ENCODE results near the gene ZCCHC14. TPM values are rescaled to one million over a fixed set of nuclear protein-coding genes. Genes with fewer than 3 reads are reported as not detected.

Gene ZCCHC14
- total RNA-seq, 1 donor from 2014 or later = 19.0 TPM

- TF ChIP-seq CTCF (IDR thresholded peaks at IDR 0.05; ENCODE audit: insufficient read depth, low read depth, low read length) = no peak
- no peak for TF ChIP-seq EZH2 (IDR thresholded peaks at IDR 0.05; ENCODE audit: insufficient read depth, low read length)
- peaks cover 17% of the 10 kb centered on the region for H3K4me1 Mint-ChIP-seq (ENCODE audit: low read depth, unreplicated experiment)
- H3K27me3 Mint-ChIP-seq (ENCODE audit: low read depth, unreplicated experiment) = no peaks in the 10 kb centered on the region
- no peak overlapping the region for H3K9ac ChIP-seq (ENCODE audit: low read length)
- no peak overlapping the region for H3K27ac Mint-ChIP-seq (ENCODE audit: unreplicated experiment)
- no peaks in the 10 kb centered on the region for H3K27me3 ChIP-seq (ENCODE audit: insufficient read depth, low read length)
- peaks cover 85% of the 10 kb centered on the region for H4K20me1 ChIP-seq (ENCODE audit: insufficient read depth, low read length)
- no peak for DNase-seq (ENCODE audit: low read depth)
- no peak overlapping the region for H2AFZ ChIP-seq (ENCODE audit: low read depth, low read length)
- H3K9me3 Mint-ChIP-seq (ENCODE audit: unreplicated experiment) = no peaks in the 10 kb centered on the region
- no peaks in the 10 kb centered on the region for H3K36me3 ChIP-seq (ENCODE audit: insufficient read depth, low read length)
- FAIRE-seq = no peak
- no peak overlapping the region for H3K4me2 ChIP-seq (ENCODE audit: low read length)
- H3K79me2 ChIP-seq (ENCODE audit: insufficient read depth, low read length) = peaks cover 88% of the 10 kb centered on the region
- no peaks in the 10 kb centered on the region for H3K9me3 ChIP-seq (ENCODE audit: insufficient read depth, low read depth, low read length)
- H3K4me3 Mint-ChIP-seq (ENCODE audit: unreplicated experiment) = no peak overlapping the region
- H3K4me1 ChIP-seq (ENCODE audit: insufficient read depth, low read length) = no peaks in the 10 kb centered on the region
- H3K36me3 Mint-ChIP-seq (ENCODE audit: low read depth, unreplicated experiment) = peaks cover 12% of the 10 kb centered on the region
- H3K27ac ChIP-seq (ENCODE audit: low read depth, low read length) = no peak overlapping the region
- no peak overlapping the region for H3K4me3 ChIP-seq (ENCODE audit: insufficient read depth, low read depth, low read length)
These were observed 18.2 kb downstream of the ZCCHC14 start for GRCh38 chr16:87474566-87474996.

GRCh38 chr16:87474017-87474416 is 18.8 kb downstream of the ZCCHC14 start:
- Mint-ChIP-seq H3K27me3 (ENCODE audit: low read depth, unreplicated experiment) (no peaks in the 10 kb centered on the region), H3K27ac (ENCODE audit: unreplicated experiment) (no peak overlapping the region), H3K9me3 (ENCODE audit: unreplicated experiment) (no peaks in the 10 kb centered on the region), H3K4me1 (ENCODE audit: low read depth, unreplicated experiment) (peaks cover 17% of the 10 kb centered on the region), H3K36me3 (ENCODE audit: low read depth, unreplicated experiment) (peaks cover 10% of the 10 kb centered on the region), H3K4me3 (ENCODE audit: unreplicated experiment) (no peak overlapping the region)
- DNase-seq (ENCODE audit: low read depth) (no peak), FAIRE-seq (no peak)
- Histone ChIP-seq H3K4me3 (ENCODE audit: insufficient read depth, low read depth, low read length) (no peak overlapping the region), H3K4me1 (ENCODE audit: insufficient read depth, low read length) (no peaks in the 10 kb centered on the region), H4K20me1 (ENCODE audit: insufficient read depth, low read length) (peaks cover 88% of the 10 kb centered on the region), H3K36me3 (ENCODE audit: insufficient read depth, low read length) (no peaks in the 10 kb centered on the region), H3K9me3 (ENCODE audit: insufficient read depth, low read depth, low read length) (no peaks in the 10 kb centered on the region), H3K4me2 (ENCODE audit: low read length) (no peak overlapping the region), H3K27me3 (ENCODE audit: insufficient read depth, low read length) (no peaks in the 10 kb centered on the region), H3K27ac (ENCODE audit: low read depth, low read length) (no peak overlapping the region), H3K9ac (ENCODE audit: low read length) (no peak overlapping the region), H2AFZ (ENCODE audit: low read depth, low read length) (no peak overlapping the region), H3K79me2 (ENCODE audit: insufficient read depth, low read length) (peaks cover 89% of the 10 kb centered on the region)
- no peak for TF ChIP-seq CTCF (IDR thresholded peaks at IDR 0.05; ENCODE audit: insufficient read depth, low read depth, low read length)
- no peak for TF ChIP-seq EZH2 (IDR thresholded peaks at IDR 0.05; ENCODE audit: insufficient read depth, low read length)

- Histone ChIP-seq H2AFZ (ENCODE audit: low read depth, low read length) (no peak overlapping the region), H3K79me2 (ENCODE audit: insufficient read depth, low read length) (peaks cover 94% of the 10 kb centered on the region), H3K27me3 (ENCODE audit: insufficient read depth, low read length) (no peaks in the 10 kb centered on the region), H3K4me3 (ENCODE audit: insufficient read depth, low read depth, low read length) (no peak overlapping the region), H4K20me1 (ENCODE audit: insufficient read depth, low read length) (peaks cover 92% of the 10 kb centered on the region), H3K9ac (ENCODE audit: low read length) (no peak overlapping the region), H3K36me3 (ENCODE audit: insufficient read depth, low read length) (no peaks in the 10 kb centered on the region), H3K27ac (ENCODE audit: low read depth, low read length) (no peak overlapping the region), H3K4me2 (ENCODE audit: low read length) (no peak overlapping the region), H3K9me3 (ENCODE audit: insufficient read depth, low read depth, low read length) (no peaks in the 10 kb centered on the region), H3K4me1 (ENCODE audit: insufficient read depth, low read length) (no peaks in the 10 kb centered on the region)
- no peak for FAIRE-seq
- TF ChIP-seq EZH2 (IDR thresholded peaks at IDR 0.05; ENCODE audit: insufficient read depth, low read length) = no peak
- TF ChIP-seq CTCF (IDR thresholded peaks at IDR 0.05; ENCODE audit: insufficient read depth, low read depth, low read length) = no peak
- Mint-ChIP-seq H3K27ac (ENCODE audit: unreplicated experiment) (no peak overlapping the region), H3K27me3 (ENCODE audit: low read depth, unreplicated experiment) (no peaks in the 10 kb centered on the region), H3K36me3 (ENCODE audit: low read depth, unreplicated experiment) (peaks cover 8% of the 10 kb centered on the region), H3K4me1 (ENCODE audit: low read depth, unreplicated experiment) (peaks cover 17% of the 10 kb centered on the region), H3K4me3 (ENCODE audit: unreplicated experiment) (no peak overlapping the region), H3K9me3 (ENCODE audit: unreplicated experiment) (no peaks in the 10 kb centered on the region)
- no peak for DNase-seq (ENCODE audit: low read depth)
These were observed 19.9 kb downstream of the ZCCHC14 start for GRCh38 chr16:87472935-87473334.
